H9 (cell line): ENCODE results near the gene BBX. TPM values are rescaled to one million over a fixed set of nuclear protein-coding genes. Genes with fewer than 3 reads are reported as not detected.

Experiments used
- DNase-seq: peaks from one replicate; pipeline ENCODE4 v3.0.0-alpha.2; 2017
- H2AFZ ChIP-seq: one replicate; pipeline ENCODE4 v1.6.1; 2013; ENCODE audit warnings: mild to moderate bottlenecking, low read length, control low read depth, moderate library complexity
- H2AK5ac ChIP-seq: 2 replicates; pipeline ENCODE4 v1.6.1; 2013; ENCODE audit warnings: low read length, control low read depth, mixed read lengths; ENCODE audit not compliant: insufficient read length
- H2BK120ac ChIP-seq: one replicate; pipeline ENCODE4 v1.6.1; 2013; ENCODE audit warnings: low read depth, mild to moderate bottlenecking, low read length, control low read depth, inconsistent platforms; ENCODE audit not compliant: poor library complexity, severe bottlenecking
- H2BK12ac ChIP-seq: 2 replicates; pipeline ENCODE4 v1.6.1; 2013; ENCODE audit warnings: low read length, control low read depth, mixed read lengths, low read depth; ENCODE audit not compliant: insufficient read length
- H2BK15ac ChIP-seq: 2 replicates; pipeline ENCODE4 v1.6.1; 2013; ENCODE audit warnings: low read depth, low read length, control low read depth
- H2BK20ac ChIP-seq: one replicate; pipeline ENCODE4 v1.6.1; 2013; ENCODE audit warnings: low read depth, mild to moderate bottlenecking, low read length, control low read depth, inconsistent platforms; ENCODE audit not compliant: poor library complexity, severe bottlenecking
- H2BK5ac ChIP-seq: 2 replicates; pipeline ENCODE4 v1.6.1; 2013; ENCODE audit warnings: low read length, control low read depth, mixed read lengths; ENCODE audit not compliant: insufficient read length
- H3K14ac ChIP-seq: 2 replicates; pipeline ENCODE4 v1.6.1; 2013; ENCODE audit warnings: low read length, control low read depth; ENCODE audit not compliant: insufficient read depth
- H3K18ac ChIP-seq: 2 replicates; pipeline ENCODE4 v1.6.1; 2013; ENCODE audit warnings: low read depth, mild to moderate bottlenecking, mixed read lengths, low read length, control low read depth; ENCODE audit not compliant: insufficient read length
- H3K23ac ChIP-seq: 2 replicates; pipeline ENCODE4 v1.6.1; 2013; ENCODE audit warnings: low read length, control low read depth, mixed read lengths, low read depth; ENCODE audit not compliant: insufficient read length
- H3K23me2 ChIP-seq: 2 replicates; pipeline ENCODE4 v1.6.1; 2013; ENCODE audit warnings: low read depth, mild to moderate bottlenecking, mixed read lengths, low read length, control low read depth; ENCODE audit not compliant: insufficient read length, poor library complexity, severe bottlenecking
- H3K27ac ChIP-seq: 2 replicates; pipeline ENCODE4 v1.5.1; 2013; ENCODE audit warnings: low read length, control low read depth, mixed read lengths, low read depth; ENCODE audit not compliant: insufficient read length
- H3K27me3 ChIP-seq: 2 replicates; pipeline ENCODE4 v1.6.1; 2013; ENCODE audit warnings: low read length, control low read depth, inconsistent platforms; ENCODE audit not compliant: insufficient read depth
- H3K4ac ChIP-seq: 2 replicates; pipeline ENCODE4 v1.6.1; 2013; ENCODE audit warnings: low read depth, mild to moderate bottlenecking, control low read depth, inconsistent platforms, low read length, moderate library complexity
- H3K4me1 ChIP-seq: 2 replicates; pipeline ENCODE4 v1.6.1; 2013; ENCODE audit warnings: low read length, control low read depth, inconsistent platforms; ENCODE audit not compliant: insufficient read depth
- H3K4me2 ChIP-seq: 2 replicates; pipeline ENCODE4 v1.6.1; 2013; ENCODE audit warnings: low read length, control low read depth, mixed read lengths; ENCODE audit not compliant: insufficient read length, insufficient read depth
- H3K56ac ChIP-seq: 2 replicates; pipeline ENCODE4 v1.6.1; 2013; ENCODE audit warnings: low read depth, mild to moderate bottlenecking, mixed read lengths, low read length, control low read depth; ENCODE audit not compliant: insufficient read length
- H3K79me1 ChIP-seq: 2 replicates; pipeline ENCODE4 v1.6.1; 2013; ENCODE audit warnings: low read depth, mild to moderate bottlenecking, moderate library complexity, low read length, control low read depth, inconsistent platforms; ENCODE audit not compliant: insufficient read depth, poor library complexity, severe bottlenecking
- H3K79me2 ChIP-seq: 2 replicates; pipeline ENCODE4 v1.6.1; 2013; ENCODE audit warnings: low read length, control low read depth, inconsistent platforms; ENCODE audit not compliant: insufficient read depth
- H3K9ac ChIP-seq: 2 replicates; pipeline ENCODE4 v1.6.1; 2013; ENCODE audit warnings: low read length, control low read depth, mixed read lengths; ENCODE audit not compliant: insufficient read length; ENCODE audit errors: extremely low read depth
- H3K9me3 ChIP-seq: one replicate; pipeline ENCODE4 v1.6.1; 2013; ENCODE audit warnings: low read depth, low read length, inconsistent platforms; ENCODE audit not compliant: control insufficient read depth
- H3T11ph ChIP-seq: one replicate; pipeline ENCODE4 v1.6.1; 2013; ENCODE audit warnings: mild to moderate bottlenecking, low read length, control low read depth, inconsistent platforms
- H4K20me1 ChIP-seq: one replicate; pipeline ENCODE4 v1.6.1; 2013; ENCODE audit not compliant: control insufficient read depth, insufficient read length, insufficient read depth
- H4K5ac ChIP-seq: 2 replicates; pipeline ENCODE4 v1.6.1; 2013; ENCODE audit warnings: low read depth, mild to moderate bottlenecking, mixed read lengths, low read length, control low read depth; ENCODE audit not compliant: insufficient read length
- H4K8ac ChIP-seq: replicated peaks from 2 replicates; pipeline ENCODE4 v1.6.1; 2013; ENCODE audit warnings: low read length, control low read depth, mixed read lengths, low read depth; ENCODE audit not compliant: insufficient read length
- H4K91ac ChIP-seq: 2 replicates; pipeline ENCODE4 v1.6.1; 2013; ENCODE audit warnings: low read depth, mild to moderate bottlenecking, moderate library complexity, mixed read lengths, low read length, control low read depth; ENCODE audit not compliant: insufficient read length
- H3K27ac Mint-ChIP-seq, 3 experiments: 2 replicates in 2 of 3; 3 replicates in 1 of 3; pipeline ENCODE4 v1.8.0; 2020 to 2021; ENCODE audit warnings: mixed read lengths in 3 of 3, mild to moderate bottlenecking in 1 of 3, moderate library complexity in 1 of 3
- H3K27me3 Mint-ChIP-seq: 2 replicates; pipeline ENCODE4 v1.8.0; 2021; ENCODE audit warnings: low read depth, mild to moderate bottlenecking, moderate library complexity, mixed read lengths
- H3K36me3 Mint-ChIP-seq, 3 experiments: 2 replicates in 2 of 3; 3 replicates in 1 of 3; pipeline ENCODE4 v1.8.0; 2020 to 2021; ENCODE audit warnings: low read depth in 3 of 3, mixed read lengths in 3 of 3; ENCODE audit not compliant: insufficient read depth in 1 of 3
- H3K4me1 Mint-ChIP-seq, 2 experiments: 2 replicates each; pipeline ENCODE4 v1.8.0; 2020; ENCODE audit warnings: mixed read lengths in 2 of 2
- H3K4me3 Mint-ChIP-seq, 2 experiments: 2 replicates in 1 of 2; 3 replicates in 1 of 2; pipeline ENCODE4 v1.8.0; 2020 to 2021; ENCODE audit warnings: mild to moderate bottlenecking in 2 of 2, mixed read lengths in 2 of 2, moderate library complexity in 1 of 2
- H3K9me3 Mint-ChIP-seq, 2 experiments: 2 replicates in 1 of 2; 3 replicates in 1 of 2; pipeline ENCODE4 v1.8.0; 2020; ENCODE audit warnings: mild to moderate bottlenecking in 2 of 2, mixed read lengths in 2 of 2, moderate library complexity in 1 of 2
- CTCF ChIP-seq: fragments of 200-600 bp; sonication (generic); conservative IDR thresholded peaks from 3 replicates; pipeline ENCODE4 v1.8.0; 2021; ENCODE audit warnings: antibody characterized with exemption, mild to moderate bottlenecking
- WGBS: extraction: QIAGEN DNeasy Blood & Tissue Kit; methylation state at CpG from one replicate; pipeline ENCODE4 v1.1.7; 2013; ENCODE audit warnings: missing lambda C conversion rate, low lambda C conversion rate, mixed read lengths; ENCODE audit not compliant: insufficient read length; ENCODE audit errors: extremely low coverage; 5-methylcytosine and 5-hydroxymethylcytosine counted together
- total RNA-seq: library from RNA; stranded (reverse); gene quantifications from 2 replicates; pipeline ENCODE4 v1.2.1, GENCODE V29; 2021

The BBX gene
- total RNA-seq, 1 experiment from 2014 or later, result 34.8 TPM

GRCh38 chr3:107775974-107776373, 253.2 kb downstream of the BBX start:
- Mint-ChIP-seq H3K27me3 (no peaks in the 10 kb centered on the region), H3K9me3 (no peaks in the 10 kb centered on the region), H3K27ac (no peak overlapping the region), H3K36me3 (peaks cover 5 to 19% (median 8%) of the 10 kb centered on the region in 3 experiments; a peak in 6 of 7 replicates), H3K4me1 (peaks cover 0 to 6% of the 10 kb centered on the region in 2 experiments; a peak in 2 of 4 replicates), H3K4me3 (no peak overlapping the region)
- DNase-seq, result no peak
- H3K4ac ChIP-seq, result no peak overlapping the region
- H2AK5ac ChIP-seq, result no peak overlapping the region
- no peak overlapping the region for H3K9ac ChIP-seq
- TF ChIP-seq CTCF, result no peak
- no peak overlapping the region for H3K14ac ChIP-seq
- WGBS, result no CpG with 5 or more reads among the region's 1 CpG
- no peak overlapping the region for H3T11ph ChIP-seq
- H3K23me2 ChIP-seq, result no peaks in the 10 kb centered on the region
- no peak overlapping the region for H3K4me2 ChIP-seq
- H3K23ac ChIP-seq, result no peak overlapping the region
- H4K91ac ChIP-seq, result no peak overlapping the region
- no peaks in the 10 kb centered on the region for H3K79me2 ChIP-seq
- H3K56ac ChIP-seq, result no peak overlapping the region
- no peak overlapping the region for H4K5ac ChIP-seq
- no peak overlapping the region for H2AFZ ChIP-seq
- H3K79me1 ChIP-seq, result no peaks in the 10 kb centered on the region
- H4K8ac ChIP-seq, result no peak overlapping the region
- no peak overlapping the region for H2BK120ac ChIP-seq
- H3K18ac ChIP-seq, result no peak overlapping the region
- no peaks in the 10 kb centered on the region for H3K4me1 ChIP-seq
- no peaks in the 10 kb centered on the region for H3K9me3 ChIP-seq
- no peak overlapping the region for H2BK15ac ChIP-seq
- H2BK5ac ChIP-seq, result no peak overlapping the region
- no peak overlapping the region for H3K27ac ChIP-seq
- no peaks in the 10 kb centered on the region for H4K20me1 ChIP-seq
- H2BK20ac ChIP-seq, result no peak overlapping the region
- no peak overlapping the region for H2BK12ac ChIP-seq
- no peaks in the 10 kb centered on the region for H3K27me3 ChIP-seq
